AG09319 (cell line): ENCODE measurements around the gene SRRM2.

ENCODE experiments used
- DNase-seq: peaks from one replicate; pipeline ENCODE4 v3.0.0-alpha.2; 2010; ENCODE audit warnings: low read depth; ENCODE audit errors: extremely low read depth
- TF ChIP-seq, protein P1 (sequence below): IDR thresholded peaks from 2 replicates; pipeline ENCODE4 v1.5.1; 2011; ENCODE audit warnings: low read depth, mild to moderate bottlenecking, inconsistent platforms, low read length, moderate library complexity

Gene SRRM2

DNA sequence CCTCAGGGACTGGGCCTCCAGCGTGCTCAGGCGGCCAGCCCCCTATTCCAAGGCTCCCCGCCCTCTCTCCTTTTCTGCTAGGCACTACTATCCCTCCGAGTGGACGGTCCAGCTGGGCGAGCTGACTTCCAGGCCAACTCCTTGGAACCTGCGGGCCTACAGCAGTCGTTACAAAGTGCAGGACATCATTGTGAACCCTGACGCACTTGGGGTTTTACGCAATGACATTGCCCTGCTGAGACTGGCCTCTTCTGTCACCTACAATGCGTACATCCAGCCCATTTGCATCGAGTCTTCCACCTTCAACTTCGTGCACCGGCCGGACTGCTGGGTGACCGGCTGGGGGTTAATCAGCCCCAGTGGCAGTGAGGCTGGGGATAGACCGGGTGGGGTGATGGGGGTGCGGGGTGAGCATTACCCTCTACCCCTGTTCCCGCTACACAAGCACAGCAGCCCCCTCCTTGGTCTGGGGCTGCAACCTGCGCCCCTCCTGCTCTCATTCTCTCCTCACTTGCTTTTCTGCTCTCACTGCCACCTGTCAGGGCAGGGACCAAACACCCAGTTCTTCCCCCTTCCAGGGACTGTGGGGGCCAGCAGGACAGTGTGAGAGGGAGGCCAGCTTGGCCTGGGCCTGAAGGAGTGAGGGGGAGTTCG is 46.9 kb downstream of the SRRM2 start:
- TF ChIP-seq, protein P1, sequence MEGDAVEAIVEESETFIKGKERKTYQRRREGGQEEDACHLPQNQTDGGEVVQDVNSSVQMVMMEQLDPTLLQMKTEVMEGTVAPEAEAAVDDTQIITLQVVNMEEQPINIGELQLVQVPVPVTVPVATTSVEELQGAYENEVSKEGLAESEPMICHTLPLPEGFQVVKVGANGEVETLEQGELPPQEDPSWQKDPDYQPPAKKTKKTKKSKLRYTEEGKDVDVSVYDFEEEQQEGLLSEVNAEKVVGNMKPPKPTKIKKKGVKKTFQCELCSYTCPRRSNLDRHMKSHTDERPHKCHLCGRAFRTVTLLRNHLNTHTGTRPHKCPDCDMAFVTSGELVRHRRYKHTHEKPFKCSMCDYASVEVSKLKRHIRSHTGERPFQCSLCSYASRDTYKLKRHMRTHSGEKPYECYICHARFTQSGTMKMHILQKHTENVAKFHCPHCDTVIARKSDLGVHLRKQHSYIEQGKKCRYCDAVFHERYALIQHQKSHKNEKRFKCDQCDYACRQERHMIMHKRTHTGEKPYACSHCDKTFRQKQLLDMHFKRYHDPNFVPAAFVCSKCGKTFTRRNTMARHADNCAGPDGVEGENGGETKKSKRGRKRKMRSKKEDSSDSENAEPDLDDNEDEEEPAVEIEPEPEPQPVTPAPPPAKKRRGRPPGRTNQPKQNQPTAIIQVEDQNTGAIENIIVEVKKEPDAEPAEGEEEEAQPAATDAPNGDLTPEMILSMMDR: no peak
- DNase-seq: no peak

DNA sequence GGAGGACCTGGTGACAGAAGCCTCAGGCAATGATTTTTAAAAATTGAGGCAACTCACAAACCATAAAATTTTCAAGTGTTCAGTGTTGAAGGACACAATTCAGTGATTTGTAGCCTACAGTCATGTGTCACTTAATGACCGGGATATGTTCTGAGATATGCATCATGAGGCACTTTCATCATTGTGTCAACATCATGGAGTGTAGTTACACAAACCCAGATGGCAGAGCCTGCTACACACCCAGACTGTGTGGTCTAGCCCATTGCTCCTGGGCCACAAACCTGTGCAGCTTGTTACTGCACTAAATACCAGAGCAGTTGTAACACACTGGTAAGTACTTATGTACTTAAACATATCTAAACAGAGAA is 47.4 kb downstream of the SRRM2 start:
- no peak for DNase-seq
- TF ChIP-seq, protein P1: no peak

DNA sequence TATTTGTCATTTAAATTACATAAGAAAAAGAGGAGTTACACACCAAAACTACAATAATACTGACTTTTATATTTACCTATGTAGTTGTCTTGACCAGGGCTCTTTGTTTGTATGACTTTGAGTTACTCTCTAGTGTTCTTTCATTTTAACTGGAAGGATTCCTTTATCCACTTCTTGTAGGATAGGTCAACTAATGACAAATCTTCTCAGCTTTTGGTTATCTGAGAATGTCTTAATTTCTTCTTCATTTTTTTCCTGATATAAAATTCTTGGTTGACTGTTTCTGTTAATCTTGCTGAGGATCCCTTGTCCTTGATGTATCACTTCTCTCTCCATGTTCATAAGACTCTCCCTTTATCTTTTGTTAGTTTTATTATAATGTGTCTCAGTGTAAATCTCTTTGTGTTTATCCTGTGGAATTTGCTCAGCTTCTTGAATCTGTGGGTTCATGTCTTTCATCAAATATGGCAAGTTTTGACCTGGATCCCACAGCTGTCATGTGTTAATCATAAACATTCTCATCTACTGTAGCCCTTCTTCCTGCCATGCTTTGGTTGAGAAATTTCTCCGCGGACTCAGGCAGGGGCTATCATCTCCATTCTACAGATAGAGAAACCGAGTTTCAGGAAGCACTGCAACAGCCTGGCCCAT is 51.2 kb downstream of the SRRM2 start:
- TF ChIP-seq, protein P1: no peak
- DNase-seq: no peak

DNA sequence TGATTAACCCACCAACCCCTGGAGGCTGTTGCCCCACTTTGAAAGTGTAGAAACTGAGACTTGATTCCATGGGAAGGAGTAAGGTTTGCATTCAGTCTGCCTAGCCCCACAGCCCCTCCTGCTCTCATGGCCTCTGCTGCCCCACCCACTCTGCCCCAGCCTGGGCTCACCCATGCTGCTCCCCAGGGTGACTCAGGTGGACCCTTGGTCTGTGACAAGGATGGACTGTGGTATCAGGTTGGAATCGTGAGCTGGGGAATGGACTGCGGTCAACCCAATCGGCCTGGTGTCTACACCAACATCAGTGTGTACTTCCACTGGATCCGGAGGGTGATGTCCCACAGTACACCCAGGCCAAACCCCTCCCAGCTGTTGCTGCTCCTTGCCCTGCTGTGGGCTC is 52.3 kb downstream of the SRRM2 start:
- TF ChIP-seq, protein P1: no peak
- DNase-seq: no peak

DNA sequence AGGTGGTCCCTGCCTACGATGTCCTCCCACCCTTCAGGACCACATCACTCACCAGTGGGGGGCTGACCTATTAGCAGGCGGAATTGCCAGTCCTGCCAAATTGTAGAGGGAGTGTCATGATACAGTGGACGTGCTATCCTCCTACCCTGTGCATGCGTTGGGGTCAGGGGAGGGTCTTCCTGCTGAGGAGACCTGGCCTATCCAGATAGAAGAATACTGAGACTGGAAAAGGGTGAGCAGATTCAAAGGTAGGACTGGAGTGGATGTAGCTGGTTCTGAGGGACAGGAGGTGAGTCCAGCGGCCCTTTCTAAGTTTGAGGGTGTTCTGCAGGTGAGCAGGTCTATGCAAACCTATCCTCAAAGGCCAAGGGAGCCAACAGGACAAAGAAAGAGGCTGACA is 53.8 kb downstream of the SRRM2 start:
- TF ChIP-seq, protein P1: no peak
- no peak for DNase-seq

DNA sequence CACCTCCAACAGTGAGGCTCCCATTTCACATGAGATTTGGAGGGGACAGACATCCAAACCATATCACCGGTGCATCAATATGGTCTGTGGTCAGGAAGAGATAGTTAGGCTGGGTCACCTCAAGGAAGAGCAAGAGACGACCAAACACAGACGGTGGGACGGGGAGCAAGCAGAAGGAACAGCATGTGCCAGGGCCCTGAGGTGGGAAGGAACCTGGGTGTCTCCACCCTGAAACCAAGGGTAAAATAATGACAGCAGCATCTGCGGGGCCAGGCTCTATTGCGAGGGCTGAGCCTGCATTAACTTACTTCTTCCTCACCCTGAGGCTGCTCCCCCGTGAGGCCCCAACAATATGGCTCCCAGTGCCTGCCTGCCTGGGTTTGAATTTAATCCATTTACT is 55.7 kb downstream of the SRRM2 start:
- TF ChIP-seq, protein P1: no peak
- no peak for DNase-seq

DNA sequence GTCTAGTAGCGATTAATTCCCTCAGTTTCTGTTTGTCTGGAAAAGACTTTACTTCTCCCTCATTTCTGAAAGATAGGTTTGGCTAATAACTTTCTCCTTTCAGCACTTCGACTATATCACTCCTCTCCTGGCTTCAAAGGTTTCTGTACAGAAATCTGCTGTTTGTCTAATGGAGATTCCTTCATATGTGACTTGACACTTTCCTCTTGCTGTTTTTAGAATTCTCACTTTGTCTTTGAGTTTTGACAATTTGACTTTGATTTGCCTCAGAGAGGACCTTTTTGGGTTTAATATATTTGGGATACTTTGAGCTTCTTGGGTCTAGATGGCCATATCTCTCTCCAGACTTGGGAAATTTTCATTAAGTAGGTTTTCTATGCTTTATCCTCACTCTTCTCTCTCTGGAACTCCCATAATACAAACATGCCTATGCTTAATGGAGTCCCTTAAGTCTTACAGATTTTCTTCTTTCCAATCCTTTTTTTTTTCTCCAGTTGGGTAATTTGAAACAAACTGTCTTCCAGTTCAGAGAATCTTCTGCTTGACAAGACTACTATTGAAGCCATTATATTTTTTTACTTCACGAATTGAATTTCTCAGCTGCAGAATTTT is 56.8 kb downstream of the SRRM2 start:
- TF ChIP-seq, protein P1: no peak
- no peak for DNase-seq
